OCI-LY7 (cell line): ENCODE results near the gene TMA16.

Source experiments
- CTCF ChIP-seq: fragments of 200-600 bp; sonication (generic); conservative IDR thresholded peaks from 2 replicates; pipeline ENCODE4 v1.5.1; 2014; ENCODE audit warnings: mild to moderate bottlenecking, antibody characterized with exemption, low read length, moderate library complexity, mixed read lengths
- EZH2phosphoT487 ChIP-seq: fragments of 200-600 bp; sonication (generic); IDR thresholded peaks from 2 replicates; pipeline ENCODE4 v1.6.1; 2018; ENCODE audit warnings: low read depth, borderline replicate concordance, mild to moderate bottlenecking, mixed run types, antibody characterized with exemption, low read length, moderate library complexity, mixed read lengths

GRCh38 chr4:163523791-163524365 lies 29.4 kb downstream of the TMA16 start:
- TF ChIP-seq CTCF = no peak
- no peak for TF ChIP-seq EZH2phosphoT487
